Nephron (organoid): ENCODE measurements around the gene TBCK.

Experiments
- H3K27ac Mint-ChIP-seq, 3 experiments: 2 replicates each; pipeline ENCODE4 v1.8.0; 2020; ENCODE audit warnings: mixed read lengths in 3 of 3, mild to moderate bottlenecking in 2 of 3, moderate library complexity in 1 of 3
- H3K27me3 Mint-ChIP-seq: 2 replicates; pipeline ENCODE4 v1.8.0; 2021; ENCODE audit warnings: low read depth, mild to moderate bottlenecking, moderate library complexity, mixed read lengths
- H3K36me3 Mint-ChIP-seq: 2 replicates; pipeline ENCODE4 v1.8.0; 2020; ENCODE audit warnings: low read depth, mixed read lengths
- H3K4me1 Mint-ChIP-seq: 2 replicates; pipeline ENCODE4 v1.8.0; 2020; ENCODE audit warnings: mixed read lengths
- H3K4me3 Mint-ChIP-seq, 3 experiments: 2 replicates each; pipeline ENCODE4 v1.8.0; 2020; ENCODE audit warnings: mild to moderate bottlenecking in 3 of 3, mixed read lengths in 3 of 3, moderate library complexity in 2 of 3
- H3K9me3 Mint-ChIP-seq: 2 replicates; pipeline ENCODE4 v1.8.0; 2020; ENCODE audit warnings: mixed read lengths
- CTCF ChIP-seq, 3 experiments: fragments of 200-600 bp; sonication (generic); IDR thresholded peaks; one replicate each; pipeline ENCODE4 v1.5.0; 2021; ENCODE audit warnings: antibody characterized with exemption in 3 of 3; ENCODE audit not compliant: unreplicated experiment in 3 of 3

The TBCK gene

GRCh38 chr4:106195435-106195950 is 120.5 kb downstream of the TBCK start:
- Mint-ChIP-seq H3K36me3 (peaks cover 16% of the 10 kb centered on the region), H3K27ac (no peak overlapping the region), H3K9me3 (no peaks in the 10 kb centered on the region), H3K4me3 (no peak overlapping the region), H3K27me3 (no peaks in the 10 kb centered on the region), H3K4me1 (no peaks in the 10 kb centered on the region)
- no peak for TF ChIP-seq CTCF (IDR thresholded peaks at IDR 0.05; ENCODE audit: unreplicated experiment in 3 of 3)

- no peak overlapping the region for H3K27ac Mint-ChIP-seq
- no peak overlapping the region for H3K4me3 Mint-ChIP-seq
- H3K9me3 Mint-ChIP-seq: no peaks in the 10 kb centered on the region
- H3K4me1 Mint-ChIP-seq: no peaks in the 10 kb centered on the region
- no peak for TF ChIP-seq CTCF (IDR thresholded peaks at IDR 0.05; ENCODE audit: unreplicated experiment in 3 of 3)
- no peaks in the 10 kb centered on the region for H3K27me3 Mint-ChIP-seq
- peaks cover 18% of the 10 kb centered on the region for H3K36me3 Mint-ChIP-seq
Measured at GRCh38 chr4:106194801-106195200, 121.2 kb downstream of the TBCK start.

- Mint-ChIP-seq H3K4me3 (no peak overlapping the region), H3K4me1 (no peaks in the 10 kb centered on the region), H3K27ac (peak overlapping the region in 1 of 3 experiments; percentile 18), H3K9me3 (no peaks in the 10 kb centered on the region), H3K27me3 (no peaks in the 10 kb centered on the region), H3K36me3 (peaks cover 34% of the 10 kb centered on the region)
- no peak for TF ChIP-seq CTCF (IDR thresholded peaks at IDR 0.05; ENCODE audit: unreplicated experiment in 3 of 3)
Measured at GRCh38 chr4:106192131-106192530, 123.9 kb downstream of the TBCK start.

GRCh38 chr4:106186201-106186600 is 129.8 kb downstream of the TBCK start:
- Mint-ChIP-seq H3K27me3 (no peaks in the 10 kb centered on the region), H3K36me3 (peaks cover 75% of the 10 kb centered on the region), H3K4me1 (no peaks in the 10 kb centered on the region), H3K4me3 (no peak overlapping the region), H3K27ac (no peak overlapping the region), H3K9me3 (peaks cover 22% of the 10 kb centered on the region)
- no peak for TF ChIP-seq CTCF (IDR thresholded peaks at IDR 0.05; ENCODE audit: unreplicated experiment in 3 of 3)

- H3K27me3 Mint-ChIP-seq: no peaks in the 10 kb centered on the region
- H3K9me3 Mint-ChIP-seq: peaks cover 35% of the 10 kb centered on the region
- H3K36me3 Mint-ChIP-seq: peaks cover 84% of the 10 kb centered on the region
- H3K4me1 Mint-ChIP-seq: no peaks in the 10 kb centered on the region
- no peak overlapping the region for H3K4me3 Mint-ChIP-seq
- H3K27ac Mint-ChIP-seq: no peak overlapping the region
- no peak for TF ChIP-seq CTCF (IDR thresholded peaks at IDR 0.05; ENCODE audit: unreplicated experiment in 3 of 3)
Measured at GRCh38 chr4:106183551-106183950, 132.5 kb downstream of the TBCK start.

- Mint-ChIP-seq H3K36me3 (peaks cover 49% of the 10 kb centered on the region), H3K27ac (no peak overlapping the region), H3K4me1 (no peaks in the 10 kb centered on the region), H3K9me3 (peaks cover 2% of the 10 kb centered on the region), H3K4me3 (no peak overlapping the region), H3K27me3 (no peaks in the 10 kb centered on the region)
- no peak for TF ChIP-seq CTCF (IDR thresholded peaks at IDR 0.05; ENCODE audit: unreplicated experiment in 3 of 3)
Measured at GRCh38 chr4:106172861-106173260, 143.1 kb downstream of the TBCK start.
